HepG2 (cell line): ENCODE results near the gene EZH1. TPM values are rescaled to one million over a fixed set of nuclear protein-coding genes. Genes with fewer than 3 reads are reported as not detected.

ENCODE experiments used
- HDAC2 ChIP-seq: sonication (generic); formaldehyde crosslinking; IDR thresholded peaks from 2 replicates; pipeline ENCODE4 v1.4.0; 2020; ENCODE audit warnings: missing genetic modification reagents
- ISX ChIP-seq: sonication (generic); formaldehyde crosslinking; conservative IDR thresholded peaks from 2 replicates; pipeline ENCODE4 v1.5.0; 2020; ENCODE audit warnings: missing genetic modification reagents
- PAF1 ChIP-seq: IDR thresholded peaks from 2 replicates; pipeline ENCODE4 v1.6.1; 2016; ENCODE audit warnings: missing genetic modification reagents, missing compliant biosample characterization
- POLR2A ChIP-seq, 2 experiments: IDR thresholded peaks; 2 replicates each; pipeline ENCODE4 v1.6.1; 2011; ENCODE audit warnings: low read depth in 2 of 2, low read length in 2 of 2, mild to moderate bottlenecking in 1 of 2, moderate library complexity in 1 of 2; ENCODE audit not compliant: insufficient read depth in 1 of 2
- SKIL ChIP-seq: sonication (generic); formaldehyde crosslinking; IDR thresholded peaks from 2 replicates; pipeline ENCODE4 v1.8.0; 2022; ENCODE audit warnings: missing genetic modification reagents, mild to moderate bottlenecking, moderate library complexity, borderline replicate concordance
- STAT5B ChIP-seq: sonication (generic); formaldehyde crosslinking; IDR thresholded peaks from 2 replicates; pipeline ENCODE4 v1.4.0; 2020; ENCODE audit warnings: missing genetic modification reagents
- SUZ12 ChIP-seq: fragments of 150-350 bp; IDR thresholded peaks from 2 replicates; pipeline ENCODE4 v1.6.1; 2014; ENCODE audit warnings: low read depth, low read length
- ZFP36L2 ChIP-seq: sonication (generic); formaldehyde crosslinking; IDR thresholded peaks from 2 replicates; pipeline ENCODE4 v1.4.0; 2020; ENCODE audit warnings: missing genetic modification reagents
- ZFP91 ChIP-seq: sonication (generic); formaldehyde crosslinking; IDR thresholded peaks from 2 replicates; pipeline ENCODE4 v1.9.0; 2022; ENCODE audit warnings: missing genetic modification reagents, mild to moderate bottlenecking, borderline replicate concordance
- ZNF326 ChIP-seq: sonication (generic); formaldehyde crosslinking; IDR thresholded peaks from 2 replicates; pipeline ENCODE4 v1.4.0; 2020; ENCODE audit warnings: missing genetic modification reagents, borderline replicate concordance
- ZNF513 ChIP-seq: sonication (generic); formaldehyde crosslinking; conservative IDR thresholded peaks from 2 replicates; pipeline ENCODE4 v1.5.0; 2020; ENCODE audit warnings: missing genetic modification reagents
- ZNF558 ChIP-seq: sonication (generic); formaldehyde crosslinking; IDR thresholded peaks from 2 replicates; pipeline ENCODE4 v1.9.0; 2022; ENCODE audit warnings: mild to moderate bottlenecking, missing genetic modification reagents, borderline replicate concordance
- ZNF629 ChIP-seq: sonication (generic); formaldehyde crosslinking; conservative IDR thresholded peaks from 2 replicates; pipeline ENCODE4 v1.5.0; 2020; ENCODE audit warnings: missing genetic modification reagents
- ZSCAN12 ChIP-seq: sonication (generic); formaldehyde crosslinking; IDR thresholded peaks from 2 replicates; pipeline ENCODE4 v1.9.0; 2021; ENCODE audit warnings: mild to moderate bottlenecking, missing genetic modification reagents
- polyA plus RNA-seq, 8 experiments: library from polyadenylated mRNA; depleted of rRNA in 3 of 8; stranded (reverse) in 7 of 8; unstranded in 1 of 8; fragments of >200 nt; fragmentation: Illumina TruSeq in 4 of 8; extraction: Trizol in 4 of 8; gene quantifications; 2 replicates each; pipeline versions ENCODE4 v1.2.1 to v1.2.3, GENCODE V29; 2011 to 2016; ENCODE audit warnings: low read depth in 4 of 8, missing spikeins in 1 of 8, mixed read lengths in 1 of 8; ENCODE audit not compliant: insufficient read depth in 1 of 8
- total RNA-seq, 5 experiments: library from RNA; depleted of rRNA; stranded (reverse); fragments of >200 nt; fragmentation: Illumina TruSeq; extraction: Trizol; gene quantifications; 2 replicates each; pipeline ENCODE4 v1.2.3, GENCODE V29; 2016; ENCODE audit warnings: low read depth in 1 of 5
- TF ChIP-seq, protein P1 (sequence below): IDR thresholded peaks from 2 replicates; pipeline ENCODE4 v1.6.1; 2016; ENCODE audit warnings: missing compliant biosample characterization, missing genetic modification reagents, borderline replicate concordance
- TF ChIP-seq, protein P2 (sequence below): sonication (generic); formaldehyde crosslinking; IDR thresholded peaks from 2 replicates; pipeline ENCODE4 v1.9.0; 2021; ENCODE audit warnings: missing genetic modification reagents, borderline replicate concordance

EZH1 gene
- total and polyA plus RNA-seq, 2 of the 13 experiments (the other 11 are each of a cell fraction or from before 2014, with no cell fraction given) = 11.6 to 24.0 TPM

GRCh38 chr17:42744283-42744805 is 496 bp downstream of the EZH1 start (continued):
- no peak for TF ChIP-seq SKIL (CRISPR knock-in tag)
- TF ChIP-seq SUZ12 = no peak
- 0 out of 2 replicates have a peak, but pooled peaks have one; percentile 45 for TF ChIP-seq ISX
- TF ChIP-seq ZNF326 (CRISPR knock-in tag) = no peak
- TF ChIP-seq STAT5B (CRISPR knock-in tag) = no peak
- TF ChIP-seq ZNF629 (CRISPR knock-in tag) = 0 out of 2 replicates have a peak, but pooled peaks have one; percentile 23
- TF ChIP-seq ZSCAN12 = peak; percentile 78; the same call in 1 of the 2 replicates
- TF ChIP-seq, protein P1, sequence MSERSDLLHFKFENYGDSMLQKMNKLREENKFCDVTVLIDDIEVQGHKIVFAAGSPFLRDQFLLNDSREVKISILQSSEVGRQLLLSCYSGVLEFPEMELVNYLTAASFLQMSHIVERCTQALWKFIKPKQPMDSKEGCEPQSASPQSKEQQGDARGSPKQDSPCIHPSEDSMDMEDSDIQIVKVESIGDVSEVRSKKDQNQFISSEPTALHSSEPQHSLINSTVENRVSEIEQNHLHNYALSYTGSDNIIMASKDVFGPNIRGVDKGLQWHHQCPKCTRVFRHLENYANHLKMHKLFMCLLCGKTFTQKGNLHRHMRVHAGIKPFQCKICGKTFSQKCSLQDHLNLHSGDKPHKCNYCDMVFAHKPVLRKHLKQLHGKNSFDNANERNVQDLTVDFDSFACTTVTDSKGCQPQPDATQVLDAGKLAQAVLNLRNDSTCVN (CRISPR knock-in tag) = no peak; the same call in 1 of the 2 replicates
- TF ChIP-seq PAF1 = no peak
- no peak for TF ChIP-seq HDAC2 (CRISPR knock-in tag)
- TF ChIP-seq ZNF513 (CRISPR knock-in tag) = 0 out of 2 replicates have a peak, but pooled peaks have one; percentile 16
- peak; percentile 61 to 92; a peak in 3 of 4 replicates for TF ChIP-seq POLR2A (IDR thresholded peaks at IDR 0.05; ENCODE audit: insufficient read depth in 1 of 2, low read depth in 2 of 2, low read length in 2 of 2)
- no peak for TF ChIP-seq ZFP91 (CRISPR knock-in tag)
- TF ChIP-seq ZNF558 = no peak
- TF ChIP-seq, protein P2, sequence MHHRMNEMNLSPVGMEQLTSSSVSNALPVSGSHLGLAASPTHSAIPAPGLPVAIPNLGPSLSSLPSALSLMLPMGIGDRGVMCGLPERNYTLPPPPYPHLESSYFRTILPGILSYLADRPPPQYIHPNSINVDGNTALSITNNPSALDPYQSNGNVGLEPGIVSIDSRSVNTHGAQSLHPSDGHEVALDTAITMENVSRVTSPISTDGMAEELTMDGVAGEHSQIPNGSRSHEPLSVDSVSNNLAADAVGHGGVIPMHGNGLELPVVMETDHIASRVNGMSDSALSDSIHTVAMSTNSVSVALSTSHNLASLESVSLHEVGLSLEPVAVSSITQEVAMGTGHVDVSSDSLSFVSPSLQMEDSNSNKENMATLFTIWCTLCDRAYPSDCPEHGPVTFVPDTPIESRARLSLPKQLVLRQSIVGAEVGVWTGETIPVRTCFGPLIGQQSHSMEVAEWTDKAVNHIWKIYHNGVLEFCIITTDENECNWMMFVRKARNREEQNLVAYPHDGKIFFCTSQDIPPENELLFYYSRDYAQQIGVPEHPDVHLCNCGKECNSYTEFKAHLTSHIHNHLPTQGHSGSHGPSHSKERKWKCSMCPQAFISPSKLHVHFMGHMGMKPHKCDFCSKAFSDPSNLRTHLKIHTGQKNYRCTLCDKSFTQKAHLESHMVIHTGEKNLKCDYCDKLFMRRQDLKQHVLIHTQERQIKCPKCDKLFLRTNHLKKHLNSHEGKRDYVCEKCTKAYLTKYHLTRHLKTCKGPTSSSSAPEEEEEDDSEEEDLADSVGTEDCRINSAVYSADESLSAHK (CRISPR knock-in tag) = no peak
- no peak for TF ChIP-seq ZFP36L2
